Urothelium cell line (cell line): ENCODE data around the gene RASA2.
"Not testable (repeated sequence)": the region's sequence is repeated elsewhere in the genome, so short reads cannot be mapped to it uniquely, and the experiment has no call there.

Experiments used
- DNase-seq: peaks from one replicate; pipeline ENCODE4 v3.0.0; 2011; ENCODE audit warnings: low spot score, mixed read lengths
- FAIRE-seq: peaks from 2 replicates; lab custom pipeline; 2011; peaks lifted over from hg19 to GRCh38; lab: Jason Lieb, UNC

Gene RASA2

DNA sequence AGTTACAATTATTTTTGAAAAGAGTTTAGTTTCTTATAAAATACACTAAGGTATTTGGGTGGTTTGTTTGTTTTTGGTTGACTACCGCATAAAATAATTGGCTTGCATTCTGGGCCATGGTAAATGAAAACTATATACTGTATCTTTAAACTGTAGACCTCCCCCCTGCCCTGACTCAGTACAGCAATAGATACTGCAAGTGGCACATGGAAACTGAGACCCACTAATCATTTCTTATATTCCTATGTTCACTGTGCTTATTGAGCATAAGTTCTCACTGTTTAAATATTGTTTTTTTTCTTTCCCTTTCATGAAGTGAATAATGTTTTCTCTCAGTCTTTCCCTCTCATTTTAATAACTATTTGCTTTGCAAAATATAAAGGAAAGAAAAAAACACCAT lies 45.8 kb downstream of the RASA2 start:
- DNase-seq (no peak), FAIRE-seq (no peak)

DNA sequence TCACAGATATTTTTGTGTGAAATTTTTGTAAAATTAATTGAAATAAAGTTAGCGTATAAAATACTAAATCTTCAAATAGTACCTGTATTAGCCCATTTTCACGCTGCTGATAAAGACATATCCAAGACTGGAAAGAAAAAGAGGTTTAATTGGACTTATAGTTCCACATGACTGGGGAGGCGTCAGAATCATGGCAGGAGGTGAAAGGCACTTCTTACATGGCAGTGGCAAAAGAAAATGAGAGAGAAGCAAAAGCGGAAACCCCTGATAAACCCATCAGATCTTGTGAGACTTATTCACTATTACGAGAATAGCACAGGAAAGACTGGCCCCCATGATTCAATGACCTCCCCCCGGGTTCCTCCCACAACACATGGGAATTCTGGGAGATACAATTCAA lies 49.2 kb downstream of the RASA2 start:
- DNase-seq, FAIRE-seq: not testable (repeated sequence)

GRCh38 chr3:141537856-141538255 lies 51.0 kb downstream of the RASA2 start:
- DNase-seq (no peak), FAIRE-seq (no peak)

- no peak for DNase-seq
- FAIRE-seq = no peak
Observed at GRCh38 chr3:141538568-141539240, 51.9 kb downstream of the RASA2 start.

DNA sequence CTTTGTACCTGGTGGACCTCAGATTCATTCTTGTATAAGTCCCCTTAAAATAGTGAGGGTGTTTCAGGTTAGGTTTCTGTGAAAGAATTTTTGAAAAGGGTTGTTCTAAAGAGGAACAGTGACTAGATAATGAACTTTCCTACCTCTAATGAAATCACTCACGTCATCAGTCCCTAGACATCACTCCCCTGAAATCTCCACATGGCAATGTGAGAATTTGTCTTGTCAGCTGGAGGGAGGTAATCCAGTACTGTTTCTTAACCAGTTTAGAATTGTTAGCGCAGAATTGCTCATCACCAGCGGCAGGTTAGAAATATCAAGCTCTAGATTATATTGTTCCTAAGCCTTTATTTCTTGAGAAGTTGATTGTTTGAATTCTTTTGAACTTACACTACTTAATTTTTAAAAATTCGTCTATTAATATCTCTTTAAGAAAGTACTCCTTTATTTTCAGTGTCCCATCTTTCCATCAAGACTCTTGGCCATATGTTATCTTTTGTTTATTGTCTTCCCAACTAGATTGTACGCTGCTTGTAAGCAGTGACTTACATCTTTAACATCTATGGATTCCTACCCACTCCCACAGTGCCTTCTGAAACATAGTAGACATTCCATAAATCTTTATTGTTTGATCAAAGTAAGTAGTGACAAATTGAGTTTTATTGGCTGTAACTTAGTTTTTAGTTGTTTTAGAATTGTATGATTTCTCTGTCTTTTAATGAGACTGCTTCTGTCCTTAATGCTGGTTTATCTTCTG lies 52.8 kb downstream of the RASA2 start:
- no peak for FAIRE-seq
- no peak for DNase-seq

DNA sequence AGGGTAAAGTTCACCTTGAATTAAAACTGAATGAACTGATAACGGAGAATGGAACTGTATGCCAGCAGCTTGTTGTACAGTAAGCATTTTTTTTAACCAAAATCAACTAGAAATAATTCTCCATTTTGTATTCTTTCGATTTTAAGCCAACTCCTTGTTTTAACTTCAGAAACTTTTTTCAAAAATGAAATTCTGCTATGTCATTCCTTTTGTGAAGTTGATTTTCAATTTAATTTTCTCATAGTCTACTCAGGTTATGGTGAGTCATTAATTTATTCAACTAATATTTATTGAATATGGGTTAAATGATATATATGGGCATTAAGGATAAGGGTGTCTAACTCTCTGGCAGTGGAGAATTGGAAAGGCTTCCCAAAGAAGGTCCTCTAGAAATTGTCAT lies 53.7 kb downstream of the RASA2 start:
- FAIRE-seq (no peak), DNase-seq (no peak)

DNA sequence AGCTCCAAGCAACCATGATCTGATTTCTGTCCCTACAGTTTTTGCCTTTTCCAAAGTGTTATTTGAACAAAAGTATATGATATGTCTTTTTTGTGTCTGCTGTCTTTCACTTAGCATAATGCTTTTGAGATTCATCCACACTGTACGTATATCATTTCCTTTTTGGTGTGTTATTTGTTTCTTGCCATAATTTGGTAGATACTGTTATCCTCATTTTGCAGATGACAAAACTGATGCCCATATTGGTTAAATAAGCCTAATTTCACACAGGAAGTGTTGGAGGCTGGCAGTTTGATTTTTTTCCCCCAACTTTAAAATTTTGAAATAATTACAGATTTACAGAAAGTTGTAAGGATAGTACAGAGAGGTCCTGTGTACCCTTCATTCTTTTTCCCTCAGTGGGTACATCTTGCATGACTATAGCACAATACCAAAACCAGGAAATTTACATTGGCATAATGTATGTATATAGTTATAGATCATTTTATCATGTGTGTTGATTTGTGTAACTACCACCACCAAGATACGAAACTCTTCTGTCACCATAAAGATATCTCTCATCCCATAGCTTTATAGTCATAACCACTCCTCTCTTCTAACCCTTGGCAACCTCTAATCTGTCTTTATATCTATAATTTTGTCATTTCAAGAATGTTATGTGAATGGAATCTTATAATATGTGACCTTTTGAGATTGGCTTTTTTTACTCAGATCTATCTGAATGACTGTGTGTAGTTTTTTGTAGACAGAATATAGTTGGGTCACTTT lies 55.6 kb downstream of the RASA2 start:
- DNase-seq = no peak
- FAIRE-seq = no peak

DNA sequence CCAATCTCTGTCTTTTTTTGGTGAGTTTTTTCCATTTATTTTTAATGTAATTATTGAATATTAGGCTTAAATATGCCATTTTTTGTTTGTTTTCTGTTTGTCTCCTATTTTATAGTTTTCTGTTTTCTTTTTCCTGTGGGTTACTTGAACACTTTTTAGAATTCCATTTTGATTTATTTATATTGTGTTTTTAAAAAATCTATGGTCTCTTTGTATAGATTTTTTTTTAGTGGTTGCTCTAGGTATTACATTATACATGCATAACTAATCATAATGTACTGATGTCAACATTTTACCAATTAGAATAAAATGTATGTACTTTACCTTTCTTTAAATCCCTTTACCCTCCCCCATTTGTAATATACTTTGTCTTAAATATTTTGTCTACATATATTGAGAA lies 56.2 kb downstream of the RASA2 start:
- no peak for FAIRE-seq
- no peak for DNase-seq

DNA sequence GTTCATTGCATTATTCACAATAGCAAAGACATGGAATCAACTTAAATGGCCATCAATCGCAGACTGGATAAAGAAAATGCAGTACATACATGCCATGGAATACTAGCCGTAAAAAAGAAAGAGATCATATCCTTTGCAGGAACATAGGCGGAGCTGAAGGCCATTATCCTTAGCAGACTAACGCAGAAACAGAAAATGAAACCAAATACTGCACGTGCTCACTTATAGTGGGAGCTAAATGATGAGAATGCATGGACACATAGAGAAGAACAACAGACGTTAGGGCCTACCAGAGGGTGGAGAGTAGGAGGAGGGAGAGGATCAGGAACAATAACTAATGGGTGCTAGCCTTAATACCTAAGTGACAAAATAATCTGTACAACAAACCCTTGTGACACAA lies 57.9 kb downstream of the RASA2 start:
- DNase-seq (no peak), FAIRE-seq (no peak)

DNA sequence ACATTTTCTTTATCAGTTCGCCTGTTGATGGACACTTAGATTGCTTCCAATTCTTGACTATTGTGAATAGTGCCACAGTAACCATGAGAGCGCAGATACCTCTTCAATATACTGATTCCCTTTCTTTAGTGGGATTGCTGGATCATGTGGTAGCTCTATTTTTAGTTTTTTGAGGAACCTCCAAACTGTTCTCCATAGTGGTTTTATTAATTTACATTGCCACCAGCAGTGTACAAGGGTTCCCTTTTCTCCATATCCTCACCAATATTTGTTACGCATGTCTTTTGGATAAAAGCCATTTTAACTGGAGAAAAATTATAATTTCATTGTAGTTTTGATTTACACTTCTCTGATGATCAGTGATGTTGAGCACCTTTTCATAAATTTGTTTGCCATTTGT lies 59.3 kb downstream of the RASA2 start:
- DNase-seq (no peak), FAIRE-seq (no peak)

GRCh38 chr3:141546586-141546985 lies 59.8 kb downstream of the RASA2 start:
- no peak for FAIRE-seq
- DNase-seq = no peak

GRCh38 chr3:141547791-141548190 lies 61.0 kb downstream of the RASA2 start:
- DNase-seq = no peak
- FAIRE-seq = no peak

DNA sequence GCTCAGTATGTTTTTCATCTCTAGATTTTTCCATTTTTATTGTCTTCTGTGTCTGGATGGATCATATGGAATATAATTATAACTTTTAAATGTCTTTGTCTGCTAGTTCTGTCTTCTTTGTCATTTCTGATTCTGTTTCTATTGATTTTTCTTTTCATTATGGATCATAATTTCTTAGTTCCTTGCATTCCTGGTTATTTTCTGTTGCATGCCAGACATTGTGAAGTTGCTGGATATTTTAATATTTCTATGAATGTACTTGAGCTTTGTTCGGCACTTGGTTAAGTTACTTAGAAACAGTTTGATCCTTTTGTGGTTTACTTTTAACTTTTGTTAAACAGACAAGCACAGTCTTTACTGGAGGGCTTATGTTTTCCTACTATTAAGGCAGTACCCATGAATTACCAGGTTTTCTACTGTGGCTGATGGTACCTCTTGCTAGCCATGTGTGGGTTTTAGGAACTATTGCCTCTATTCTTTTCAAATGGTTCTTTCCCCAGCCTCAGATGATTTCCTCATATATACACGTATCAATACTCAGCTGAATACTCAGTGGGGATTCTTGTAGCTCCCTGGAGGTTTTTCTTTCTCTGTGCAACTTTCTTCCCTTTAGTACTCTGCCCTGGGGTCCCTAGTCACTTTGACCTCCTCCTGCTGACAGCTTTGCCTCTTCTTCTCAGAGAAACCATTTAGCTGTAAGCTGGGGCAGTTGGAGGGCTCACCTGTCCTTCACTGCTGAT lies 64.3 kb downstream of the RASA2 start:
- DNase-seq = no peak
- FAIRE-seq = no peak

DNA sequence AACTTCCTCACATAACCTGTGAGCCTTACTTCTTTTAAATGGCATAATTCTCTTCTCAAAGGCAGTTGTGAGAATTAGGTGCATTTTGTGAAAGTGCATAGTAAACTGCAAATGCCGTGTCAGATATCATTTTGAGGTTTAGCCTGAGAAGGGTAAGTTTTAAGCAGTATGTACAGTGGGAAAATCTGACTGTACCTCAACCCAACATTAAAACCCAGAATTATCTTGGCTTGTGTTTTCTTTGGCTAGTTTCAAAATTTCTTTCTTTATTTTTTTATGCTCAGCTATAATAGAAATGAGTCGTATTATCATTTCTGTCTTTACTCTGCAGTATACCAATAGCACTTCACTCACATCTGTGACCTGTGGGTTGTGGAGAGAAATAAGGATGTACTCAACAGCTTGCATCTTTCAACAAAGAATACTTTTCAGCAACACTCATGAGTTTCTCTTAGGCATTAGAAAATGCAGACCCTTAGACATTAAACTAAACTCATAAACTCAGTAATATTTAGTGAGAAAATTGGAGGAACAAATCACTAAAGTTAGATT lies 65.7 kb downstream of the RASA2 start:
- FAIRE-seq (no peak), DNase-seq (no peak)

GRCh38 chr3:141553055-141553454 lies 66.2 kb downstream of the RASA2 start:
- no peak for FAIRE-seq
- DNase-seq = no peak

GRCh38 chr3:141556034-141556433 lies 69.2 kb downstream of the RASA2 start:
- DNase-seq (no peak), FAIRE-seq (no peak)

DNA sequence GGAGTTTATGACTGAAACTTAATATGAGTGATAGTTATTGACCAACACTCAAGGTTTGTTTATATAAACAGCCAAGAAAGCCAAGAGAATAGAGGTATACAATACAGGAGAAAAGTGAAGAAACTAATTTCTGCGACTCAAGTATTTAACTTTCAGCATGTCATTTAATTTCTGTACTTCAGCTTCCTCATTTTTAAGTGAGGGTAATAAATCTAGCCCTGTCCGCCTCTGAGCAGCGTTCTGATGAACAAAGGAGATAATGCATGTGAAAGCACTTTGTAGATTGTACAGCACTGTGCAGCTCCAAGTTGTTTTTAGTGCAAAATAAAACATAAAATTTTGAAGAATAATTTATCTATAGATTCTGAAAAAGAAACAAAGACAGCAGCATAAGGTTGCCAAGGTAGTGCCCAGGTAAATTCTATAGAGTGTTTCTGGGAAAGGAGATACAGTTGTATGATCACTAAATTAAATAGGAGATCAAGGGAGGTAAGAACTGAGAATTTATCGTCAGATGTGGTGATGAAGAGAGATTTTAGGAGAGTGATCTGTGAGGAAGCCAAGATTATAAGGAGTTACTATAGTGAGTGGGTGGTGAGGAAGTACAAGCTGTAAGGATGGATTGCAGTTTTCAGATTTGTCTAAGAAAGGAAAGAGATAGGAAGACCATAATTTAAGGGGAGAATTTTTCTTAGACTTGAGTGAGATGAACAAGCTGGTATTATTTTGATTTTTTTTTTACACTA lies 71.3 kb downstream of the RASA2 start:
- no peak for FAIRE-seq
- no peak for DNase-seq

DNA sequence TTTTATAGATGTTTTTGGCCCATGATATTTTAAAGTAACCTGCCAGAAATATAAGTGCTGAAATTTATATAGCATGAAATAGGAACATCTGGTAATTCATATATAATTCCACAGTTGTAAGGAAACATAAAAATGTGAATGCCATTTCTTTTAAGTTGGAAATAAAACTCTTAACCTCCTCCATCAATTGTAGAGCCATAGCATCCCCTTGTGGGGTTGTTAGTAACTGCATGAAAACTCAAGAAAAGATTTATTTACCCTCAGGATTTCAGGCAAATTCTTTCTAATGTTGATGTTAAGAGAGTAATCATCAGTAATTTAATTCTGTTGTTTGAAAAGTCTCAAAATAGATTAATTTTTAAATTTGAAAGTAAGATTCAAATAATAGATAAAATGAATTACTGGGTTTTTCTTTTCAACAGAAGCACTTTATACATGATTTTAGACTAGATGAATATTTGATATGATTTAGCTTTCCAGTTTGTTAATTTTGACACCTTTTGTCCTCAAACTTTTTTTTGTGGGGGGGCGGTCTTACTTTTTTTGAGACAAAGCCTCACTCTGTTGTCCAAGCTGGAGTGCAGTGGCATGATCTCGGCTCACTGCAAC lies 74.7 kb downstream of the RASA2 start:
- FAIRE-seq (no peak), DNase-seq (peak; percentile 13)

DNA sequence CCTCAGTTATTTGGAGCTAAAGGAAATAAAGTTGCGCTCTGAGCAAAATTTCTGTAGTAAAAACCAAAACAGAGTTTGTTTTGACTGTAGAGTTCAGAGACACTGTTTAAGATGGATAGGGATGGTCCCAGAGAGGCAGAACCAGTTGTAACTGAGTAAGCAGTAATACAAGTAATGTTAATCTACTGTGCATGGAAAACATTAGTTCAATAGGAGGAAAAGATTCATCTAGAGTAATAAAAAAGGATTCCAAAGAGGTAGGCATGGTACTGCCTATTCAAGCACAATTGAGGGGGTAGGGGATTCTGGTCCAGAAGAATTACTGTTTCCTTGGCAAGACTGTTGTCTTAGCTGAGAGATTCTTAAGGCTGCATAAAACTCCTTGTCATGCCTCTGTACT lies 77.4 kb downstream of the RASA2 start:
- FAIRE-seq = no peak
- no peak for DNase-seq

DNA sequence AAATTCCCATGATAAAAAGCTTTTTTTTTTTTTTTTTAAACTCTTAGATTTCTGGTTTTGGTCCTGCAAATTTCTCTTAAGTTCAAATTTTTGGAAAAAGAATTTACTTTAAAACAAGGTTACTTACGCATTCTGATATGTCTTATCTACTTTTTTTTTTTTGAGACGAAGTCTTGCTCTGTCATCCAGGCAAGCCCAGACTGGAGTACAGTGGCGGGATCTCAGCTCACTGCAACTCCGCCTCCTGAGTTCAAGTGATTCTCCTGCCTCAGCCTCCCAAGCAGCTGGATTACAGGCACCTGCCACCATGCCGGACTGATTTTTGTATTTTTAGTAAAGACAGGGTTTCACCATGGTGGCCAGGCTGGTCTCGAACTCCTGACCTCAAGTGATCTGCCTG lies 83.2 kb downstream of the RASA2 start:
- no peak for FAIRE-seq
- DNase-seq = no peak
